Heart left ventricle (tissue), 16 donors: Measurements from ENCODE around the gene MYOF. TPM values are rescaled to one million over a fixed set of nuclear protein-coding genes. Genes with fewer than 3 reads are reported as not detected.
"Not testable (repeated sequence)": the region's sequence is repeated elsewhere in the genome, so short reads cannot be mapped to it uniquely, and the experiment has no call there.

ENCODE experiments used
- ATAC-seq, 4 donors: fragments of 200-7000 bp; cut with Tn5 transposase; one replicate each; pipeline ENCODE4 v1.9.1; 2020 to 2022; ENCODE audit warnings: moderate library complexity in 4 of 4, mild to moderate bottlenecking in 3 of 4, moderate number of reproducible peaks in 1 of 4
- DNase-seq, 5 donors: peaks; one replicate each; pipeline ENCODE4 v3.0.0-alpha.2; 2020
- H3K27ac ChIP-seq, 12 donors: fragments of 200-600 bp; sonication (generic) in 4 of 12; one replicate each; pipeline versions ENCODE4 v1.5.0 to v1.8.0; 2016 to 2022; ENCODE audit warnings: mild to moderate bottlenecking in 2 of 12
- H3K27me3 ChIP-seq, 9 donors: fragments of 200-600 bp; sonication (generic) in 2 of 9; one replicate each; pipeline versions ENCODE4 v1.5.1 to v1.8.0; 2016 to 2022; ENCODE audit warnings: mild to moderate bottlenecking in 3 of 9
- H3K36me3 ChIP-seq, 9 donors: fragments of 200-600 bp; sonication (generic) in 2 of 9; one replicate each; pipeline versions ENCODE4 v1.5.0 to v1.8.0; 2018 to 2022; ENCODE audit warnings: mild to moderate bottlenecking in 2 of 9
- H3K4me1 ChIP-seq, 12 donors: fragments of 200-600 bp; sonication (generic) in 4 of 12; one replicate each; pipeline versions ENCODE4 v1.5.0 to v1.8.0; 2016 to 2022; ENCODE audit warnings: mild to moderate bottlenecking in 3 of 12
- H3K4me3 ChIP-seq, 12 donors: fragments of 200-600 bp; sonication (generic) in 4 of 12; one replicate each; pipeline versions ENCODE4 v1.5.0 to v1.8.0; 2017 to 2022; ENCODE audit warnings: mild to moderate bottlenecking in 9 of 12, moderate library complexity in 4 of 12
- H3K9me3 ChIP-seq, 12 donors: fragments of 200-600 bp; sonication (generic) in 4 of 12; one replicate each; pipeline versions ENCODE4 v1.5.0 to v1.8.0; 2016 to 2022; ENCODE audit warnings: mild to moderate bottlenecking in 1 of 12
- POLR2A ChIP-seq, 2 donors: fragments of 450-650 bp; IDR thresholded peaks; one replicate each; pipeline ENCODE4 v1.6.1; 2017; ENCODE audit warnings: antibody characterized with exemption in 2 of 2, mild to moderate bottlenecking in 2 of 2, moderate library complexity in 2 of 2
- WGBS, 4 donors: extraction: QIAGEN DNeasy Blood & Tissue Kit in 2 of 4; methylation state at CpG; one replicate each; pipeline versions ENCODE4 v1.1.5 to v1.1.7; 2013 to 2018; 5-methylcytosine and 5-hydroxymethylcytosine counted together
- intact Hi-C, 10 donors: fragments of 100-400 bp; cut with DNase I; formaldehyde crosslinking; loops; one replicate each; pipeline versions ENCODE4 v1.11.1 to v1.14.2; 2022
- polyA plus RNA-seq, 2 donors: library from polyadenylated mRNA; stranded (reverse); fragments of 200-250 nt; gene quantifications; one replicate each; pipeline ENCODE4 v1.2.3, GENCODE V29; 2013
- total RNA-seq, 9 donors: library from RNA; depleted of rRNA in 2 of 9; stranded (reverse); fragments of >200 nt in 2 of 9; fragmentation: NEBNext Ultra II Directional in 3 of 9; extraction: Animal tissue kit (Norgen Biotek cat#: 25700) in 3 of 9; gene quantifications; one replicate each; pipeline versions ENCODE4 v1.1.0 to v1.2.4, GENCODE V29; 2016 to 2023
- TF ChIP-seq, protein P1 (sequence below), 12 donors: fragments of 200-600 bp; sonication (generic) in 4 of 12; IDR thresholded peaks; one replicate each; pipeline versions ENCODE4 v1.5.0 to v1.8.0; 2018 to 2022; ENCODE audit warnings: antibody characterized with exemption in 12 of 12, mild to moderate bottlenecking in 5 of 12
- donor health status: ischemic (EF 13 %, LVEDD 7.1; RV severe dilation, severe dysfunction).
- donor health status: healthy with polysubstance abuse.
- donor health status: DM: no; HTN: yes; CAD: no.
- donor health status: DM: no; HTN: no; CAD: no.
- donor health status: ischemic (EF 25% LVEDD 6.9; RV normal size, moderate dysfunction).
- donor health status: ischemic (EF 25% LVEDD 5.7; RV mildly dilated, moderate dysfunction).
- donor health status: healthy.
- donor health status: DM: yes; HTN: yes; CAD: no.
- donor health status: ischemic (EF 35%, LVEDD 5.7; RV mildly dilated, moderate dysfunction).
- donor health status: nonischemic (EF 11% LVEDD 7.7; RV severe dilation, severe dysfunction).
- donor health status: DM: yes; HTN: yes; CAD: no.
- donor health status: PGD.
- donor health status: ischemic (EF 29% LVEDD 5.4; RV normal size, mild dysfunction).
- donor health status: nonischemic (EF 23%, LVEDD 6.1; RV moderate dilation, normal function).

Gene MYOF
- total and polyA plus RNA-seq, 11 donors = 13.2 to 64.5 (median 21.6) TPM

DNA sequence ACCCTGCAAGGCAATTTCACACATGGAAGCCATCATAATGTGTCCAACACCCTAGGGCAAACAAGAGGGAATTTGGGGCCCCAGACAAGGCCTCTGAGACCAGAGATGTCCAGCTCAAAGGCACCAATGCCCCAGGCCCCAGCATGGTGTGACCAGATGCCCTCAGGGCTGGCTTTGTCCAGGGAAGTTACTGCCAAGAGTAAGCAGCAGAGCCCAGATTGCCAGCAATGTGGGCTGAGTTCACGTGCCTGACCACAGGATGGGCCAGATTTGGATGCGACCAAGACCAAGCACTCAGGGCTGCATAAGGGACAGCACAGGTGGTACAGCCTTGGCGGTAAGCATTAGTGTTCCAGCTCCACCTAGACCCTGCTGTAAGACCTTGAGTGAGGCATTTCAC is 12.7 kb downstream of the MYOF start:
- TF ChIP-seq, protein P1, sequence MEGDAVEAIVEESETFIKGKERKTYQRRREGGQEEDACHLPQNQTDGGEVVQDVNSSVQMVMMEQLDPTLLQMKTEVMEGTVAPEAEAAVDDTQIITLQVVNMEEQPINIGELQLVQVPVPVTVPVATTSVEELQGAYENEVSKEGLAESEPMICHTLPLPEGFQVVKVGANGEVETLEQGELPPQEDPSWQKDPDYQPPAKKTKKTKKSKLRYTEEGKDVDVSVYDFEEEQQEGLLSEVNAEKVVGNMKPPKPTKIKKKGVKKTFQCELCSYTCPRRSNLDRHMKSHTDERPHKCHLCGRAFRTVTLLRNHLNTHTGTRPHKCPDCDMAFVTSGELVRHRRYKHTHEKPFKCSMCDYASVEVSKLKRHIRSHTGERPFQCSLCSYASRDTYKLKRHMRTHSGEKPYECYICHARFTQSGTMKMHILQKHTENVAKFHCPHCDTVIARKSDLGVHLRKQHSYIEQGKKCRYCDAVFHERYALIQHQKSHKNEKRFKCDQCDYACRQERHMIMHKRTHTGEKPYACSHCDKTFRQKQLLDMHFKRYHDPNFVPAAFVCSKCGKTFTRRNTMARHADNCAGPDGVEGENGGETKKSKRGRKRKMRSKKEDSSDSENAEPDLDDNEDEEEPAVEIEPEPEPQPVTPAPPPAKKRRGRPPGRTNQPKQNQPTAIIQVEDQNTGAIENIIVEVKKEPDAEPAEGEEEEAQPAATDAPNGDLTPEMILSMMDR (IDR thresholded peaks at IDR 0.05) = no peak
- no peak for TF ChIP-seq POLR2A (IDR thresholded peaks at IDR 0.05)
- ATAC-seq (peak in 1 of 4 donors; percentile 27), DNase-seq (peak in 3 of 5 donors; percentile 27 to 67 (median 62))
- Histone ChIP-seq H3K4me1 (peaks cover 0 to 69% (median 33%) of the 10 kb centered on the region in 12 donors), H3K9me3 (no peaks in the 10 kb centered on the region), H3K27me3 (no peaks in the 10 kb centered on the region), H3K27ac (peak overlapping the region in 6 of 12 donors; percentile 29 to 83 (median 50)), H3K36me3 (peaks cover 0 to 5% (median 0%) of the 10 kb centered on the region in 9 donors), H3K4me3 (no peak overlapping the region)
- WGBS, 4 donors = 67 to 84% (median 79%) methylated on average over 3 of the region's 3 CpGs
- intact Hi-C loops = loop anchor here in 2 of 10 donors (5.0 kb wide), 2 partner anchors 47 to 77 kb away; no protein-coding TSS in a partner anchor

DNA sequence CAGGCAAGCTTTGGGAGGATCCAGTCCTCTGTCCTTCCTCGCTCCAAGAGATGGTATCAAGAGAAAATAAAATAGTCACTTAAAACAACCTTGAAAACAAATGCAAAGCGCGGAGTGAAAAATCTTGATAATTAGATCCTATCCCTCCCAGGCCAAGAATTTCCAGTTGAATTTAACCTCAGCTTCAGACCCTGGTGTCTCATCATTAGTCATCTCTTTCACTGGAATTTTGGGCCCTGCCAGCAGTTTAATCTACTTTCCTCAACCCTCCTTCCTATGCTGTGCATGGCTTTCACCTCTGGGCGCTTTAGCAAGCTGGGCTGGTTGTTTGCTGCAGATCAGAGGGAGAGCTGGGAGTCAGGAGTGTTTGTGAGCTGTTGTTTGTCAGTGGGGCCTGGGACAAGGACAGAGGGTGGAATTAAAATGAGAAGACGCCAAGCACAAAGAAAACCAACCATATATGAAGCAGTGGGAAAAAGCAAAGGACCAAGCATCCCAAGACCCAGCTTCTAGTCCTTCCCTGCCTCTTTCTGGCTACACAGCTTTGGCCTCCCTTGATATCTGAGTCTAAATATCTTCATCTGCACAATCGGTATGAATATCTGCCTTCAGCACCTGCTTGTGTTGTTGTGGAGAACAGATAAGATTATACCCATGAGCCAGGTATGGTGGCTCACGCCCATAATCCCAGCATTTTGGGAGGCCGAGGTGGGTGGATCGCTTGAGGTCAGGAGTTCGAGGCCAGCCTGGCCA is 13.5 kb downstream of the MYOF start:
- intact Hi-C loops = loop anchor here in 2 of 10 donors (5.0 kb wide), 2 partner anchors 46 to 76 kb away; no protein-coding TSS in a partner anchor
- peak overlapping the region in 10 of 12 donors; percentile 1 to 83 (median 45) for H3K27ac ChIP-seq
- ATAC-seq = peak in 2 of 4 donors; percentile 4 to 15
- peaks cover 0 to 73% (median 37%) of the 10 kb centered on the region in 12 donors for H3K4me1 ChIP-seq
- H3K36me3 ChIP-seq = peaks cover 0 to 5% (median 0%) of the 10 kb centered on the region in 9 donors
- TF ChIP-seq, protein P1 (IDR thresholded peaks at IDR 0.05) = no peak
- TF ChIP-seq POLR2A (IDR thresholded peaks at IDR 0.05) = no peak
- H3K27me3 ChIP-seq = no peaks in the 10 kb centered on the region
- DNase-seq = no peak
- no peaks in the 10 kb centered on the region for H3K9me3 ChIP-seq
- H3K4me3 ChIP-seq = no peak overlapping the region
- 79 to 84% (median 83%) methylated on average over 10 of the region's 10 CpGs for WGBS, 4 donors

DNA sequence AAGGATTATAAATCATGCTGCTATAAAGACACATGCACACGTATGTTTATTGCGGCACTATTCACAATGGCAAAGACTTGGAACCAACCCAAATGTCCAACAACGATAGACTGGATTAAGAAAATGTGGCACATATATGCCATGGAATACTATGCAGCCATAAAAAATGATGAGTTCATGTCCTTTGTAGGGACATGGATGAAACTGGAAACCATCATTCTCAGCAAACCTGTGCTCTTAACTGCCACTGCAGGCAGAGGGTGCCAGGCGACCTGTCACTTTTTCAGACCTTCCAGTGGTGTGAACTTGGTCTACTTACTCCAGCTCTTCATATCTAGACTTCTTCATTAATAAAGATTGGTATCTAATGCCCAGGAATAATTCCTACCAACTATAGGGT is 14.5 kb downstream of the MYOF start:
- 72 to 95% (median 88%) methylated on average over 2 to 4 of the region's 4 CpGs for WGBS, 4 donors
- not testable (repeated sequence) for H3K27me3 ChIP-seq, DNase-seq, H3K4me3 ChIP-seq, ATAC-seq, H3K9me3 ChIP-seq, H3K36me3 ChIP-seq
- peaks cover 0 to 82% (median 41%) of the 10 kb centered on the region in 12 donors for H3K4me1 ChIP-seq
- intact Hi-C loops = loop anchor here in 2 of 10 donors (5.0 kb wide), 2 partner anchors 45 to 75 kb away; no protein-coding TSS in a partner anchor
- peak overlapping the region in 6 of 12 donors; percentile 29 to 83 (median 52) for H3K27ac ChIP-seq

DNA sequence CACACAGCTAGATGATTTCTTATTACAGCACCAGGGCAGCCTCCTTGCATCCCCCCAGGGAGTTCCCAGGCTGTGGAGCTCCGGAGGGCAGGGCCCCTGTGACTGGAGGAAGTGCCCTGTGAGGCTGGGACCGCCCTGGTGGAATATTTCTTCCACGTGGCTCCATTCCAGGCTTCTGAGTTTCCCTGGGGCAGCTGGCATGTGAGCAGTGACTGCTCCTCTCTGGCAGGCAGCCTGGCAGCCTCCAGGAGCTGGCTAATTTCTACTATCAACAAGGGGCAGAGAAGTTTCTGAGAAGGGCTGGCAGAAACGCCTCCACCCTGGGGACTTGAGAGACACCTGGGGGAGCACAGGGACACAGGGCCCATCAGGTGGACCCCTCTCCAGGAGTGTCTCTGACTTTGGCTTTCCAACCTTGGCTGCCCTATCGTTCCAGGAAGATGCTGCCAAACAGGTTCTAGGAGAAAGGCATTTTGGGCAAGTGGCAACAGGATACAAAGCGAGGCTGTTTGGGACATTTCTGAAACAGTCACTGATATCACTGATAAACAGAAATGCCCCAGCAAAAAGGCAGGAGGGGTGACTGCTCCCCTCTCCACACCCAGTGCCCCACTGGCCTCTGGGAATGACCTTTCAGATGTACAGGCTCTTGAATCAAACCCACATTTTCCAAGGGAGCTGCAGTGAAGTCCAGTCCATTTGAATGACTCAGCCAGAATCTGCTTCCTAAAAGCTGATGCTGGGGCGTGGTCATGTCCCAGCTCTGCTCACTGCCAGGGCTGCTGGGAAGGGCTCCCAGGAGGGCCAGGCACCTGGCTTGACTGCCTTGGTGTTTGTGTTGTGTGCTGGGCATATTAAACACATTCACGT is 16.1 kb downstream of the MYOF start:
- H3K27ac ChIP-seq = peak overlapping the region; percentile 28 to 94 (median 90)
- intact Hi-C loops = loop anchor here in 2 of 10 donors (5.0 kb wide), 2 partner anchors 44 to 74 kb away; no protein-coding TSS in a partner anchor
- peak; percentile 81 to 88 (median 85) for DNase-seq
- TF ChIP-seq, protein P1 (IDR thresholded peaks at IDR 0.05) = no peak
- TF ChIP-seq POLR2A (IDR thresholded peaks at IDR 0.05) = no peak
- peak overlapping the region in 2 of 12 donors; percentile 7 to 17 for H3K4me3 ChIP-seq
- WGBS, 4 donors = 19 to 24% (median 21%) methylated on average over 6 to 8 of the region's 8 CpGs
- H3K9me3 ChIP-seq = no peaks in the 10 kb centered on the region
- peaks cover 0 to 79% (median 42%) of the 10 kb centered on the region in 12 donors for H3K4me1 ChIP-seq
- ATAC-seq = peak; percentile 68 to 89 (median 86)
- no peaks in the 10 kb centered on the region for H3K27me3 ChIP-seq
- peaks cover 0 to 5% (median 0%) of the 10 kb centered on the region in 9 donors for H3K36me3 ChIP-seq
